ENCODE data around the gene C20orf173. TPM values are rescaled to one million over a fixed set of nuclear protein-coding genes. Genes with fewer than 3 reads are reported as not detected.

The C20orf173 gene
- total and polyA plus RNA-seq, 11 donors: not detected

- no peak for ATAC-seq
- peak in 1 of 5 donors; percentile 12 for DNase-seq
- intact Hi-C loops (cut with DNase I): no loop called here
- Histone ChIP-seq H3K36me3 (peaks cover 0 to 100% (median 80%) of the 10 kb centered on the region in 9 donors), H3K27me3 (no peaks in the 10 kb centered on the region), H3K4me3 (no peak overlapping the region), H3K27ac (no peak overlapping the region), H3K4me1 (peaks cover 0 to 13% (median under 1%) of the 10 kb centered on the region in 12 donors), H3K9me3 (no peaks in the 10 kb centered on the region)
- WGBS, 4 donors: 82 to 92% (median 85%) methylated on average over 8 of the region's 8 CpGs
- no peak for TF ChIP-seq POLR2A (IDR thresholded peaks at IDR 0.05)
- no peak for TF ChIP-seq CTCF (IDR thresholded peaks at IDR 0.05)
These were observed 27.1 kb downstream of the C20orf173 start for GRCh38 chr20:35502352-35502751.

GRCh38 chr20:35499271-35499670 is 30.2 kb downstream of the C20orf173 start:
- intact Hi-C loops (cut with DNase I): no loop called here
- WGBS, 4 donors: 87 to 100% (median 93%) methylated on average over 1 of the region's 1 CpG

GRCh38 chr20:35497780-35498189 is 31.7 kb downstream of the C20orf173 start:
- Histone ChIP-seq H3K27ac (peak overlapping the region in 7 of 12 donors; percentile 10 to 69 (median 43)), H3K4me3 (no peak overlapping the region), H3K36me3 (peaks cover 0 to 100% (median 95%) of the 10 kb centered on the region in 9 donors), H3K9me3 (no peaks in the 10 kb centered on the region), H3K27me3 (no peaks in the 10 kb centered on the region), H3K4me1 (peaks cover 0 to 11% (median 5%) of the 10 kb centered on the region in 12 donors)
- peak; percentile 73 to 84 (median 81) for DNase-seq
- 68 to 90% (median 82%) methylated on average over 6 to 9 of the region's 9 CpGs for WGBS, 4 donors
- intact Hi-C loops (cut with DNase I): no loop called here
- TF ChIP-seq POLR2A (IDR thresholded peaks at IDR 0.05): no peak
- TF ChIP-seq CTCF (IDR thresholded peaks at IDR 0.05): peak in 2 of 12 donors; percentile 16 to 29
- peak; percentile 82 to 96 (median 92) for ATAC-seq

More at GRCh38 chr20:35499271-35499670, 30.2 kb downstream of the C20orf173 start:
- ATAC-seq (no peak), DNase-seq (no peak)
- TF ChIP-seq POLR2A (IDR thresholded peaks at IDR 0.05) (no peak), CTCF (IDR thresholded peaks at IDR 0.05) (no peak)
- no peak overlapping the region for H3K4me3 ChIP-seq
- no peaks in the 10 kb centered on the region for H3K27me3 ChIP-seq
- H3K4me1 ChIP-seq: peaks cover 0 to 20% (median 5%) of the 10 kb centered on the region in 12 donors
- H3K27ac ChIP-seq: no peak overlapping the region
- H3K9me3 ChIP-seq: no peaks in the 10 kb centered on the region
- H3K36me3 ChIP-seq: peaks cover 0 to 100% (median 95%) of the 10 kb centered on the region in 9 donors

- H3K4me3 ChIP-seq: no peak overlapping the region
- TF ChIP-seq POLR2A (IDR thresholded peaks at IDR 0.05) (no peak), CTCF (IDR thresholded peaks at IDR 0.05) (no peak)
- H3K9me3 ChIP-seq: no peaks in the 10 kb centered on the region
- DNase-seq (no peak), ATAC-seq (peak in 3 of 4 donors; percentile 15 to 47 (median 23))
- H3K36me3 ChIP-seq: peaks cover 0 to 99% (median 95%) of the 10 kb centered on the region in 9 donors
- H3K27ac ChIP-seq: peak overlapping the region in 10 of 12 donors; percentile 2 to 69 (median 44)
- 80 to 88% (median 85%) methylated on average over 5 of the region's 5 CpGs for WGBS, 4 donors
- H3K4me1 ChIP-seq: peaks cover 0 to 11% (median 5%) of the 10 kb centered on the region in 12 donors
- H3K27me3 ChIP-seq: no peaks in the 10 kb centered on the region
- intact Hi-C loops (cut with DNase I): no loop called here
These were observed 32.1 kb downstream of the C20orf173 start for GRCh38 chr20:35497320-35497719.

All from heart left ventricle (tissue), 16 donors.